ENCODE results near the gene TMEM229B.
"Not testable (repeated sequence)": the region's sequence is repeated elsewhere in the genome, so short reads cannot be mapped to it uniquely, and the experiment has no call there.

TMEM229B gene

DNA sequence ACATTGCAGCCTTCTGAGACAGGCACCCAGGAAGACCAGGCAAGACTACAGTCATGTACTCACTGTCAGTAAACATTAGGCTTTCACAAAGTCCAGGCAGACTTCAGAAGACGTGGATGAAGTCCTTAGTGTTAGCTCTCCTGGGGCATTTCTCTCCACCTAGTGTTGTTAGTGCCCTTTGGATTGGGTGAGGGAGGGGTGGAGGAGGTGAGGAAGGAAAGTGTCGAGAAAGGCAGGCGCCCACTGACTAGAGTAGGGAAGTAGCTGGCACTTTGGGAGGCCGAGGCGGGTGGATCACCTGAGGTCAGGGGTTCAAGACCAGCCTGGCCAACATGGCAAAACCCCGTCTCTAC lies 20.2 kb downstream of the TMEM229B start:
- in situ Hi-C loops (cut with MboI; ENCODE audit: low sequenced_read_pairs): no loop called here
- H3K9me3 ChIP-seq: no peaks in the 10 kb centered on the region
- no peaks in the 10 kb centered on the region for H3K36me3 ChIP-seq (replicated peaks)

DNA sequence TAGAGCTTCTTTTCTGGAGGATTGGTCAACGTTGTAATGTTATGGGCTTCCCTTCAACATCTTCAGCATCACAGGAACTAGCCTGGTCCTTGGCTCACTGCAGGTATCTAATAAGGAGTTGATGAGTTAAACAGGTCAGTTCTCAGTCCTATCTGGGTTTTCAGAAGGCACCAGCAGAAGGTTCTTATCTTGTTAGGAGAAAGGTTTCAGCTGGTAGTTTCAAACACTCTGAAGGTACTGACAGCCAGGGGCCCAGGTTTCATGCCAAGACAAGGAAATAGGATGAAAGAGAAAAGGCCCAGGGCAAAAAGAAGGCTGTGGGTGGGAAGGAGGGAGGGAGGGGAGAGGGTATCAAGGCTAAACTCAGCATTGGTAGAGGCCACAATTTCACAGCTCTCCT lies 21.4 kb downstream of the TMEM229B start:
- Histone ChIP-seq H3K4me3 (no peak overlapping the region), H3K4me1 (no peaks in the 10 kb centered on the region), H3K9me3 (no peaks in the 10 kb centered on the region), H3K27me3 (ENCODE audit: low read depth) (no peaks in the 10 kb centered on the region), H3K36me3 (replicated peaks) (no peaks in the 10 kb centered on the region)
- in situ Hi-C loops (cut with MboI; ENCODE audit: low sequenced_read_pairs): no loop called here
- DNase-seq (ENCODE audit: low spot score in 2 of 2): no peak

More for the DNA sequence above, 20.2 kb downstream of the TMEM229B start:
- Histone ChIP-seq H3K4me3 (no peak overlapping the region), H3K4me1 (no peaks in the 10 kb centered on the region), H3K27me3 (ENCODE audit: low read depth) (no peaks in the 10 kb centered on the region)
- DNase-seq (ENCODE audit: low spot score in 2 of 2): no peak

DNA sequence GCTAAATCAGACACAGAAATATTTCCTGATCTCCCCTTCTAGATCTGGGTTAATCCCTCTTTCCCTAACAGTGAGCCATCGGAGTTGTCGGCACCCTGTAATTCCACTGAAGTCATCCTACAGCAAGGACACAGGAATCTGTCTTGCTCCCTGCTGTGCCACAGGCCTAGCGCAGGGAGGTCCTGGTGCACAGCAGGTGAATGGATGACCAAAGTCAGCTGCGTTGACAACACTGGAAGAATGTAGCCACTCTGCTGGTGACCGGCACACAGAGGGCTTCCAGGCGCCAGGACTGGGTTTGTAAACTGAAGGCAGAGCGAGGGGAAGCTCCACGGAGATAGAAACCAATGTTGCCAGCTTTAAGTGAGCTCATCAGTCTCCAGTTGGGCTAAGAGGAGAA lies 23.6 kb downstream of the TMEM229B start:
- no peaks in the 10 kb centered on the region for H3K4me1 ChIP-seq
- H3K4me3 ChIP-seq: no peak overlapping the region
- no peak for DNase-seq (ENCODE audit: low spot score in 2 of 2)
- in situ Hi-C loops (cut with MboI; ENCODE audit: low sequenced_read_pairs): no loop called here
- no peaks in the 10 kb centered on the region for H3K36me3 ChIP-seq (replicated peaks)
- H3K27me3 ChIP-seq (ENCODE audit: low read depth): peaks cover 8% of the 10 kb centered on the region; the same call in 1 of the 2 replicates
- H3K9me3 ChIP-seq: no peaks in the 10 kb centered on the region

DNA sequence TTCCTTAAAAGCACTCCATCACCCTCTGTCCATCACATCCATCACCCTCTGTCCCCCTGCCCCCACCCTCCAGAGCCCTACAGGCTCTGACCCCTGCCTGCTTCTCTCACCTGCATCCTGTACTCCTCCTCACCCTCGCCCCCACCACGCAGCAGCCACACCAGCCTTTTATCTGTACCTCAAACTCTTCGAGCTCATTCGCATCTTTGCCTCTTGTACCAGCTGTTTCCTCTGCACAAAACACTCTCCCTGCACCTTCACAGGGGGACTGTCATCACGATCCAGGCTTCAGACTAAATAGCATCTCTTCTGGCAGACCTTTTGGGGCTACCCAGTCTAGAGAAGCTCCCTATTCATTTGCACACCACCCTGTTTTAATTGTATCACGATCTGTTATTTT lies 24.1 kb downstream of the TMEM229B start:
- H3K36me3 ChIP-seq (replicated peaks): no peaks in the 10 kb centered on the region
- DNase-seq (ENCODE audit: low spot score in 2 of 2): no peak
- in situ Hi-C loops (cut with MboI; ENCODE audit: low sequenced_read_pairs): no loop called here
- H3K4me1 ChIP-seq: no peaks in the 10 kb centered on the region
- peaks cover 8% of the 10 kb centered on the region; the same call in 1 of the 2 replicates for H3K27me3 ChIP-seq (ENCODE audit: low read depth)
- H3K4me3 ChIP-seq: no peak overlapping the region
- no peaks in the 10 kb centered on the region for H3K9me3 ChIP-seq

DNA sequence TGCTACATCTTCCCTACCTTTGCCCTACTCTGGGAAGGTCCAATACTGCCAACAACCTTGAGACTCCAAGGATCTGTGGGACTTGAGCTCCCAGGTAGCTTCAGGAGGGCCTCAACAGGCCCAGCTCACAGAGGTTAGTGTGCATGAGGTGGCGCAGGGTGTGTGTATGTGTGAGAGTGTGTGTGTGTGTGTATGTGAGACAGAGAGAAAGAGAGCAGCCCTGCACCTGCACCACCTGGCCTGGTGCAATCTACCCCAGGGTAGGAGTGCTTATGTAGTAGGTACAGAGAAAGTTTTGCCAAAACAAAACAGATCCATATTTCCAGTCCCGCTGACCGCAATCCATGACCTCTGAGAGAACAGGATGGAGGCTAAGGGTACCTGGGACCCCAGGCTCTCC lies 24.6 kb downstream of the TMEM229B start:
- H3K36me3 ChIP-seq (replicated peaks): no peaks in the 10 kb centered on the region
- H3K4me3 ChIP-seq: no peak overlapping the region
- H3K9me3 ChIP-seq: no peaks in the 10 kb centered on the region
- no peak for DNase-seq (ENCODE audit: low spot score in 2 of 2)
- H3K27me3 ChIP-seq (ENCODE audit: low read depth): peaks cover 8% of the 10 kb centered on the region; the same call in 1 of the 2 replicates
- no peaks in the 10 kb centered on the region for H3K4me1 ChIP-seq
- in situ Hi-C loops (cut with MboI; ENCODE audit: low sequenced_read_pairs): no loop called here

DNA sequence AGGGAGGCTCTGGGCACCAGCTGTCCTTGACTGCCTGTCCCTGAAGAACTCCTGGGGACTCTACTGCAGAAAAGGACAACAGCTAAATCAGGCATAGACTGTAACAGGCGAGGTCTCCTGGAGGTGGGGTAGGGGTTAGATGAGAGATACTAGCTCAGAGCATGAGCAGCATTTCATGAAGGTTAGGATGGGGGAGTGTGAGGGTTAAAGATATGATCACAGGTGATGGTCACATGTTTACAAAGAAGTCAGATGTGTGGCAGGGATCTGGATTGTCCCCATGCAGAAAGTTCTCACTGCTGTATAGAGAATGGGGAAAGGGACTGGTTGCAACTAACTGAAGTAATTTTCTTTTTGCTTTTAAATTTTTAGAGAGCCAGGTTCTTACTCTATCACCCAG lies 26.5 kb downstream of the TMEM229B start:
- Histone ChIP-seq H3K4me1 (no peaks in the 10 kb centered on the region), H3K4me3 (no peak overlapping the region), H3K27me3 (ENCODE audit: low read depth) (peaks cover 8% of the 10 kb centered on the region; the same call in 1 of the 2 replicates), H3K36me3 (replicated peaks) (no peaks in the 10 kb centered on the region), H3K9me3 (no peaks in the 10 kb centered on the region)
- in situ Hi-C loops (cut with MboI; ENCODE audit: low sequenced_read_pairs): no loop called here
- no peak for DNase-seq (ENCODE audit: low spot score in 2 of 2)

DNA sequence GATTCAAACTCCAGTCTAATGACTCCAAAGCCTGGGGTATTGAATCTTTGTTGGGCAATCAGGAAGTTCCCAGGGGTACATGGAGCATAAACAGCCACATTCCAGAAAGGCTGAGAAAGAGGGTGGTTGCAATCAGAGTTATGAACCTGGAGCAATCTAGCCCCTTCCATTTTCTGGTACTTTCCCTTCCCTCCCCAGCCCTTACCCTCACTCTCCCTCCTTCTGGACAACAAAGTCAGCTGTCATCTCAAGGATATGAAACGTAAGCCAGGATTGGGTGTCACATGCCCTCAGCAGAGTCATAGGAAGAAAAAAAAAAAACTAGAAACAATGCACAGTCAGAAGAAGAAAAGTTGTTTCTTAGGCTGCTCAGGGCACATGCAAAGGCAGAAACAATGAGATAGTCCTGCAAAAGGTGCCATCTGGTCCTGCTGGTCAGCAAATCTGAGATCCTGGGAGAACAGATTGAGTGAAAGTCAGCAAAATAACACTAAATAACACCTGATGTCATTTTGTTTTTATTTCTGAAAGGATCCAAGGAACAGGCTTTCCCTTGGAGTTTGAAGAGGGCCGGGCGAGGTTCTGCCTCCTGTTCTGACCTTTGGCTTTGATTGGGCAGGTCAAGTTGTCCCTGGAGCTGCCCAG lies 27.1 kb downstream of the TMEM229B start:
- H3K4me3 ChIP-seq: no peak overlapping the region
- no peaks in the 10 kb centered on the region for H3K4me1 ChIP-seq
- no peak for DNase-seq (ENCODE audit: low spot score in 2 of 2)
- no peaks in the 10 kb centered on the region for H3K36me3 ChIP-seq (replicated peaks)
- in situ Hi-C loops (cut with MboI; ENCODE audit: low sequenced_read_pairs): no loop called here
- H3K27me3 ChIP-seq (ENCODE audit: low read depth): peaks cover 8% of the 10 kb centered on the region; the same call in 1 of the 2 replicates
- H3K9me3 ChIP-seq: no peaks in the 10 kb centered on the region

DNA sequence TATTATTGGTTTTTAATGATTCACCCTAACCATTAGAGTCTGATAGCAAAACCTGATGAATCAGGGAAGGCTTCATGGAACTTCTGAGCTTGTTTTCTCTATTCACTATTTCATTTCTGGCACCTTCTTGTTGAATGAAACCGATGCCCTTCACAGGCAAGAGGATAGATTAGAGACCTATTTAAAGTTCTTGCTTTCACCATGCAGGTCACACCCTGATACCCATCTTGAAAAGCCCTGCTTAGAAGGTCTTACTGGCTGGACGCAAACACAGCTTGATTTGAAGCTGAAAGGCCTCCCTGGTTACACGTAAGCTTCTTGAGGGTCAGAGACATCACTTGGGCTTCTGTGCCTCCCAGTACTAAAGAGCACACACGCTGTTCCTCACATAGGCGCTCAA lies 29.2 kb downstream of the TMEM229B start:
- no peak overlapping the region for H3K4me3 ChIP-seq
- no peaks in the 10 kb centered on the region for H3K9me3 ChIP-seq
- in situ Hi-C loops (cut with MboI; ENCODE audit: low sequenced_read_pairs): no loop called here
- no peaks in the 10 kb centered on the region for H3K4me1 ChIP-seq
- no peaks in the 10 kb centered on the region for H3K36me3 ChIP-seq (replicated peaks)
- H3K27me3 ChIP-seq (ENCODE audit: low read depth): peaks cover 8% of the 10 kb centered on the region; the same call in 1 of the 2 replicates
- no peak for DNase-seq (ENCODE audit: low spot score in 2 of 2)

DNA sequence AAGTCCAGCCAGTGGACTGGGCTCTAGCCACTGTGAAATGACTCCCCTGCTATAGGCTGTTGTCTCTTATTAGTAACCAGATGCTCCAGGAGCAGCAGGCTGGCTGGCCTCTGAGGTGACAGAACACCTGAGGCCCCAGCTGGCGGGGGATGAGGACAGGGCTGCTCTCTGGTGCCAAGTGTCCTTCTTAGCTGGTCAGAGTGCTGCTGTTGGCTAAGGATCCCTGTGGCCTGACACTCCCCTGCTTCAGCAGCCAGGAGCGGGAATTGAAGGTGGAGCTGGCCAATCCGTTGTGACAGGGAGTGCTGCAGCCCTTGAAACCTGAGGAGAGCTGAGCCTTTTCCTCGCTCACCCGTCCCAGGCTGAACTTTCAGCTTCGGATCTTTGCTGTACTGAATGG lies 30.7 kb downstream of the TMEM229B start:
- in situ Hi-C loops (cut with MboI; ENCODE audit: low sequenced_read_pairs): no loop called here
- no peak for DNase-seq (ENCODE audit: low spot score in 2 of 2)
- Histone ChIP-seq H3K9me3 (no peaks in the 10 kb centered on the region), H3K4me1 (no peaks in the 10 kb centered on the region), H3K4me3 (no peak overlapping the region), H3K36me3 (replicated peaks) (no peaks in the 10 kb centered on the region), H3K27me3 (ENCODE audit: low read depth) (peaks cover 8% of the 10 kb centered on the region; the same call in 1 of the 2 replicates)

DNA sequence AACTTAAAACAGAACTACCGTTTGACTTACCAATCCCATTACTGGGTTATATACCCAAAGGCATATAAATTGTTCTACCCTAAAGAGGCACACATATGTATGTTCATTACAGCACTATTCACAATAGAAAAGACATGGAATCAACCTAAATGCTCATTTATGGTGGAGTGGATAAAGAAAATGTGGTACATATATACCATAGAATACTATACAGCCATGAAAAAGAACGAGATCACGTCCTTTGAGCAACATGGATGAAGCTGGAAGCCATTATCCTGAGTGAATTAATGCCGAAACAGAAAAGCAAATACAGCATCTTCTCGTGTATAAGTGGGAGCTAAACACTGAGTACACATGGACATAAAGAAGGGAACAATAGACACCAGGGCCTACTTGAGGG lies 31.8 kb downstream of the TMEM229B start:
- no peak overlapping the region for H3K4me3 ChIP-seq
- no peaks in the 10 kb centered on the region for H3K9me3 ChIP-seq
- H3K27me3 ChIP-seq (ENCODE audit: low read depth): peaks cover 8% of the 10 kb centered on the region; the same call in 1 of the 2 replicates
- H3K36me3 ChIP-seq (replicated peaks): no peaks in the 10 kb centered on the region
- in situ Hi-C loops (cut with MboI; ENCODE audit: low sequenced_read_pairs): no loop called here
- H3K4me1 ChIP-seq: no peaks in the 10 kb centered on the region
- no peak for DNase-seq (ENCODE audit: low spot score in 2 of 2)

DNA sequence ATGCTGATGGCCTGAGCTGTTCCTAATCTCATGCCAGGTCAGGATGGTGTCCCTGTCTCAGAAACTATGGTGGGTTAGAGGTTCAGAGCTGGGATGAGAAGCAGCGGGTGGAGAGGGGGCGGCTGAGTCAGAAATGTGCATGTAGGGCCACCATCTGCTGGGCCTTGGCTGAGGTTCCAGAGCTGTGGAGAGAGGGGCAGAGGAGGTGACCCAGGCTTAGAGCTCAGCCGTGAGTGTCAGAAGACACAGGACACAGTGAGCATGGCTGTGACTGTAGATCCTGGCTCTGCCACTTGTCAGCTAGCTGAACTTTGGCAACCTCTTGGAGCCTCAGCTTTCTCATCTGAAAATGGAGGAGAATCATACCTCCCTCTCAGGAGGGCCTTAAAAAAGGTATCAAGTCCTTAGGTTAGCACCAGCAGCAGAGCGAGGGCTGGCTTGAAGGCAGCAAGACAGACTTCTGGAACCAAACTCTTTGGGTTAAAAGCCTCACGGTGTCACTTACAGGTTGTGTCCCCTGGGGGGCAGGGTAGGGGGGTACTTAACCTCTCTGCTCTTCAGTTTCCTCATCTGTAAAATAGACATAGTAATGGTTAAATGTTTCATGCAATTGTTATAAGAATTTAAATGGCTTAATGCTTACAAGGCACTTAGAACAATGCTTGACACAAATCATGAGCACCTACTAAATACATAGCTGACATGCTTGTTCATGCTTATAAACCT lies 34.8 kb downstream of the TMEM229B start:
- Histone ChIP-seq H3K4me1 (no peaks in the 10 kb centered on the region), H3K4me3 (no peak overlapping the region), H3K27me3 (ENCODE audit: low read depth) (no peaks in the 10 kb centered on the region), H3K9me3 (peaks cover 3% of the 10 kb centered on the region; the same call in 1 of the 2 replicates), H3K36me3 (replicated peaks) (no peaks in the 10 kb centered on the region)
- in situ Hi-C loops (cut with MboI; ENCODE audit: low sequenced_read_pairs): no loop called here
- no peak for DNase-seq (ENCODE audit: low spot score in 2 of 2)

DNA sequence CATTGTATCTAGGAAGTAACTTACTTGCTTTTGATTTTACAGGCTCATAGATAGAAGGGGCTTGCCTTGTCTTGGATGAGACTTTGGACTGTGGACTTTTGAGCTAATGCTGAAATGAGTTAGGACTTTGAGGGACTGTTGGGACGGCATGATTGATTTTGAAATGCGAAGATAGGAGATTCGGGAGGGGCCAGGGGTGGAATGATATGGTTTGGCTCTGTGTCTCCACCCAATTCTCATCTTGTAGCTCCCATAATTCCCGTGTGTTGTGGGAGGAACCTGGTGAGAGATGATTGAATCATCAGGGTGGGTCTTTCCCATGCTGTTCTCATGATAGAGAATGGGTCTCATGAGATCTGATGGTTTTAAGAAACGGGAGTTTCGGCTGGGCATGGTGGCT lies 36.9 kb downstream of the TMEM229B start:
- H3K27me3 ChIP-seq (ENCODE audit: low read depth); H3K4me3 ChIP-seq; in situ Hi-C loops (cut with MboI; ENCODE audit: low sequenced_read_pairs); DNase-seq (ENCODE audit: low spot score in 2 of 2); H3K9me3 ChIP-seq; H3K4me1 ChIP-seq; H3K36me3 ChIP-seq (replicated peaks): not testable (repeated sequence)

DNA sequence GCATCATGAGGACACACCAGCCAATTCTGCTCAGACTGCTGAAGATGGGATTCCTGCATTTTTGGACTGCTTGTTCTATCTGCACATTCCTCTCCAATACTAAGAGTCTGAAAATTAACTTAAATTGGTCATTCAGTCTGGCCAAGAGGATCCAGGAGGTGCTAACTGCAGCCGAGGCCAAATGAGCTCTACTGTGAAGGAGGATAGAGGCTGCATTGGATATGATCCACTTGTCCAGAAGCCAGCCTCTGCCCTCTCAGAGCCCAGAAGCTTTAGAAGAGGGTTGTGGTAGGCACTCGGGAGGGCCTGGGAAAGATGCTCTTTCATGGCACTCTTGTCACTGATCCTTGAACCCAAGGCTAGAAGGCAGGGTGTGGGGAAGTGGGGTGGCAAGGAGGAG lies 39.4 kb downstream of the TMEM229B start:
- Histone ChIP-seq H3K9me3 (peaks cover 3% of the 10 kb centered on the region; the same call in 1 of the 2 replicates), H3K4me1 (no peaks in the 10 kb centered on the region), H3K4me3 (no peak overlapping the region), H3K27me3 (ENCODE audit: low read depth) (no peaks in the 10 kb centered on the region; the same call in 1 of the 2 replicates), H3K36me3 (replicated peaks) (no peaks in the 10 kb centered on the region)
- in situ Hi-C loops (cut with MboI; ENCODE audit: low sequenced_read_pairs): no loop called here
- DNase-seq (ENCODE audit: low spot score in 2 of 2): no peak

DNA sequence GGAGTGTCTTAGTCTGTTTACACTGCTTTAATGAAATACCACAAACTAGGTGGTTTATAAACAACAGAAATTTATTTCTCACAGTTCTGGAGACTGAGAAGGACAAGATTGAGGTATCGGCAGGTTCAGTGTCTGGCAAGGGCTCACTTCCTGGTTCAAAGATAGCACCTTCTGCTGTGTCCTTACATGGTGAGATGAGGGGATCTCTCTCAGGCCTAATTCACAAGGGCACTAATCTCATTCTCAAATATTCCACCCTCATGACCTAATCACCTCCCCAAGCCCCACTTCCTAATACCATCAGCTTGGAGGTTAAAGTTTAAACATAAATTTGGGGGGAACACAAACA lies 41.5 kb downstream of the TMEM229B start:
- in situ Hi-C loops (cut with MboI; ENCODE audit: low sequenced_read_pairs): no loop called here
- H3K27me3 ChIP-seq (ENCODE audit: low read depth): no peaks in the 10 kb centered on the region; the same call in 1 of the 2 replicates
- no peaks in the 10 kb centered on the region for H3K4me1 ChIP-seq
- no peak overlapping the region for H3K4me3 ChIP-seq
- DNase-seq (ENCODE audit: low spot score in 2 of 2): no peak
- H3K36me3 ChIP-seq (replicated peaks): no peaks in the 10 kb centered on the region
- peaks cover 3% of the 10 kb centered on the region; the same call in 1 of the 2 replicates for H3K9me3 ChIP-seq
